ENCODE results near the gene MOK.

The MOK gene

DNA sequence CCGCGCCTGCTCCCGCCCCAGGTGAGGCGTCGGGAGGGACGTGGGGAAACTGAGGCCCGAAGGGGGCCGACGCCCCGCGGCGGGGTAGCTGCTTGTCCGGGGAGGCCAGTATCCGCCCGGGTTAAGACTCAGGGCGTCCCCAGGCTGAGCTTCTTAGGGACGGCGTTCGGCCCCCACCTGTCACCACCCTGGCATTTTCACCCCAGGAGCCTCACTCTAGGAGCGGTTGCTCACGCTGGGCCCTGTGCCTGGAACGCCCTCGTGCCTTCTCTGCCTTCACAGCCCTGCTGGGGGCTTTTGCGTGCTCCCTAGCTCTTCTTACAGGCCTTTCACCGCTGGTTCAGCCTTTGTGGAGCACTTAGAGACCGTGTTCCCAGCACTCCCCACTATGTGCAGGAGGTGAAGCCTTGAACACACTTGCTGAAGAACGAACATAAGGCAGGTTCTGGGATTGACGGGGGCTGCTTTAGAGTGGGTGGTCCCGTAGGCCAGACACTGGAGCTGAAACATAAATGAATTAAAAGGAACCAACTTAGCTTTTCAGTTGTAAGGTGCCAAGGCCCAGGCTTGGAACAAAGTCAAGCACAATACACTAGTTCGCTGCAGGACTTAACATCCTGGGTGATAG, 15.2 kb upstream of the MOK start:
- no peaks in the 10 kb centered on the region for H3K27me3 ChIP-seq (ENCODE audit: insufficient read depth, low read depth, severe bottlenecking)
- H3K4me3 ChIP-seq (ENCODE audit: low read depth, low read length): peak overlapping the region; percentile 77
- H3K27ac ChIP-seq: peak overlapping the region; percentile 80
- no peaks in the 10 kb centered on the region for H3K9me3 ChIP-seq (ENCODE audit: severe bottlenecking)
- TF ChIP-seq, protein P1, sequence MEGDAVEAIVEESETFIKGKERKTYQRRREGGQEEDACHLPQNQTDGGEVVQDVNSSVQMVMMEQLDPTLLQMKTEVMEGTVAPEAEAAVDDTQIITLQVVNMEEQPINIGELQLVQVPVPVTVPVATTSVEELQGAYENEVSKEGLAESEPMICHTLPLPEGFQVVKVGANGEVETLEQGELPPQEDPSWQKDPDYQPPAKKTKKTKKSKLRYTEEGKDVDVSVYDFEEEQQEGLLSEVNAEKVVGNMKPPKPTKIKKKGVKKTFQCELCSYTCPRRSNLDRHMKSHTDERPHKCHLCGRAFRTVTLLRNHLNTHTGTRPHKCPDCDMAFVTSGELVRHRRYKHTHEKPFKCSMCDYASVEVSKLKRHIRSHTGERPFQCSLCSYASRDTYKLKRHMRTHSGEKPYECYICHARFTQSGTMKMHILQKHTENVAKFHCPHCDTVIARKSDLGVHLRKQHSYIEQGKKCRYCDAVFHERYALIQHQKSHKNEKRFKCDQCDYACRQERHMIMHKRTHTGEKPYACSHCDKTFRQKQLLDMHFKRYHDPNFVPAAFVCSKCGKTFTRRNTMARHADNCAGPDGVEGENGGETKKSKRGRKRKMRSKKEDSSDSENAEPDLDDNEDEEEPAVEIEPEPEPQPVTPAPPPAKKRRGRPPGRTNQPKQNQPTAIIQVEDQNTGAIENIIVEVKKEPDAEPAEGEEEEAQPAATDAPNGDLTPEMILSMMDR (IDR thresholded peaks at IDR 0.05; ENCODE audit: low read depth, low read length): no peak
- peaks cover 7% of the 10 kb centered on the region for H3K36me3 ChIP-seq
- peak; percentile 28 for DNase-seq

DNA sequence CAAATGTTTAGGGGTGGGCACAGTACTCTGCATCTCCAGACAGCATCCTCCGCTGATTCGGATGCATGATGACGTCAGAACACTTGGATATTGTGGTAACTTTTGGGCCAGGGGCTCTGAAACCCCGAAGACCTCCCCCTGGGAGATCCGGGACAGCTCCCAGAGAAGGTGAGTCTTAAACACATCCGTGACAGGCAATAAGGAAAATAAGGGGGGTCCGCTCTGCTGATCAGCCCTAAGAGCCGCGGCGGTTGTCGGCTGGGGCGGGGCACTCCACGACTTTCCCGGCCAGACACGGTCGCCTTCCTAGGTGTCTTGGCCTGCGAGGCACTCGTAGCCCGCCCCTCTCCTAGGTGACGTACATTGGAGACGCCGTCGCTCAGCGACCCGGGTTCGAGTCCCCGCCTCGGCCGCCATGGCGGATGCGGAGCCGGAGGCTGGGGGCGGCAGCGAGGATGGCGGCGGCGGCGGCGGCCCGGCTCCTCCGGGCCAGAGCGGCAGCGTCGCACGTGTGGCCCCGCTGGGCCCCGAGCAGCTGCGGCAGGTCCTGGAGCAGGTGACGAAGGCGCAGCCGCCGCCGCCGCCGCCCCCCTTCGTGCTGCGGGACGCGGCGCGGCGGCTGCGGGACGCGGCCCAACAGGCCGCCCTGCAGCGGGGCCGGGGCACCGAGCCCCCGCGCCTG, 14.5 kb upstream of the MOK start, which contains the start of gene ZNF839:
ZNF839 (plus strand) TSS at position 396 of the 682 bp plus-strand sequence; CDS start at position 416, 20 bp downstream.
- Histone ChIP-seq H3K27me3 (ENCODE audit: insufficient read depth, low read depth, severe bottlenecking) (no peaks in the 10 kb centered on the region), H3K27ac (peak within 1 kb of the TSS; percentile 80), H3K4me3 (ENCODE audit: low read depth, low read length) (peak within 1 kb of the TSS; percentile 77), H3K36me3 (peaks cover 7% of the 10 kb centered on the region), H3K9me3 (ENCODE audit: severe bottlenecking) (no peaks in the 10 kb centered on the region)
- TF ChIP-seq, protein P1 (IDR thresholded peaks at IDR 0.05; ENCODE audit: low read depth, low read length): no peak
- DNase-seq: peak; percentile 94

DNA sequence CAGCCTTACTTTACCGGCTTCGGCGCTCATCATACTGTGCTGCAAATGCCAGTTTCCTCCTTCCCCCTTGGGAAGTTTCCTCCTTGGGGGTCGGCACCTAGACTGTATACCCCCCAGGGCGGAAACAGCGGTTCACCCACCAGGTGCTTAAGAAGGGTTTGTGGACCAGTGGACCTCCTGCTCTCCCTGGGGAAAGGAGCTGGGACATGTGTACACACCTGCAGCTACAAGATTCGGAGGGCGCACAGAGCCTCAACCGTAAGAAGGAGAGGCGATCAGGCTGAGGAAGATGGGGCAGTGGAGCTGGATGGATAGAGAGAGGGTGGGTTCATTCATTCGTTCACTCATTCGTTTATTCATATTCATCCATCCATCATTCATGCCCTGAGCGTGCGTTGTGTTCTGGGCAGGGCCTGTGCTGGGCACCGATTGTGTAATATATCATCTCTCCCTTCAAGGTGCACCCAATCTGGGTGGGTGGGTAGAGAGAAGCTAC, 13.9 kb upstream of the MOK start:
- H3K9me3 ChIP-seq (ENCODE audit: severe bottlenecking): no peaks in the 10 kb centered on the region
- peaks cover 7% of the 10 kb centered on the region for H3K36me3 ChIP-seq
- peak overlapping the region; percentile 77 for H3K4me3 ChIP-seq (ENCODE audit: low read depth, low read length)
- TF ChIP-seq, protein P1 (IDR thresholded peaks at IDR 0.05; ENCODE audit: low read depth, low read length): no peak
- no peak for DNase-seq
- peak overlapping the region; percentile 80 for H3K27ac ChIP-seq
- H3K27me3 ChIP-seq (ENCODE audit: insufficient read depth, low read depth, severe bottlenecking): no peaks in the 10 kb centered on the region

DNA sequence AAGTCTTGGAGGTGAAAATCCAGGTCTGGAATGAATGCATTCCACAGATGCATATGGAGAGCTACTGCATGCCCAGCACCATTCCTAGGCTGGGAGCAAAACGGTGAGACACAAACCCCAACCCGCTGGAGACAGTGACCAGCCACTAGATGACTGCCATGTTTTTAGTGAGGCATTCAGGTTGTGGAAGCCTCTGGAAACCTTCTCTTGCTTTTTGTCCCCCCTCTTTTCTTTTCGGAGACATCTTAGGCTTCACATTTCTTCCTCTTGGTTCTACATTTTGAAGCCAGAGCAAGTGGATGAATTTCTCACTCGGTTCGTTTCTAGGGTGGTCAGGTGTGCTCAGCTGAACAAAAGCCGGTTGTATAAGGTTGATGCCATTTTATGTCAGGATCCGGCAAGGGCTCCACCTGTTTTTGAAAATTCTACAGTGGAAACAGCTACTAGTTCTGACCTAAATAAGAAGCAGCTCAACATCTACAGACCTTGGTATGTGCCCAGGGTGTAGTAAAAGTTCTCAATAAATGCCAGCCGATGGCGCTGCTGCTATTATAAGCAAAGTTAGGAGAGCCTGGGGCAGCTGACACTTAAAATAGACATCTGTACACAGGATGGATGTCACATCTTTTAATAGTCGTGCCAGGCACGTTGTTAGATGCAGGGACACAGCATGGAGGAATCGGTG, 12.7 kb upstream of the MOK start:
- DNase-seq: peak; percentile 48
- H3K4me3 ChIP-seq (ENCODE audit: low read depth, low read length): peak overlapping the region; percentile 56
- H3K36me3 ChIP-seq: peaks cover 7% of the 10 kb centered on the region
- H3K27ac ChIP-seq: peak overlapping the region; percentile 76
- TF ChIP-seq, protein P1 (IDR thresholded peaks at IDR 0.05; ENCODE audit: low read depth, low read length): peak; percentile 13; the same call in 1 of the 2 replicates
- H3K27me3 ChIP-seq (ENCODE audit: insufficient read depth, low read depth, severe bottlenecking): no peaks in the 10 kb centered on the region
- no peaks in the 10 kb centered on the region for H3K9me3 ChIP-seq (ENCODE audit: severe bottlenecking)

DNA sequence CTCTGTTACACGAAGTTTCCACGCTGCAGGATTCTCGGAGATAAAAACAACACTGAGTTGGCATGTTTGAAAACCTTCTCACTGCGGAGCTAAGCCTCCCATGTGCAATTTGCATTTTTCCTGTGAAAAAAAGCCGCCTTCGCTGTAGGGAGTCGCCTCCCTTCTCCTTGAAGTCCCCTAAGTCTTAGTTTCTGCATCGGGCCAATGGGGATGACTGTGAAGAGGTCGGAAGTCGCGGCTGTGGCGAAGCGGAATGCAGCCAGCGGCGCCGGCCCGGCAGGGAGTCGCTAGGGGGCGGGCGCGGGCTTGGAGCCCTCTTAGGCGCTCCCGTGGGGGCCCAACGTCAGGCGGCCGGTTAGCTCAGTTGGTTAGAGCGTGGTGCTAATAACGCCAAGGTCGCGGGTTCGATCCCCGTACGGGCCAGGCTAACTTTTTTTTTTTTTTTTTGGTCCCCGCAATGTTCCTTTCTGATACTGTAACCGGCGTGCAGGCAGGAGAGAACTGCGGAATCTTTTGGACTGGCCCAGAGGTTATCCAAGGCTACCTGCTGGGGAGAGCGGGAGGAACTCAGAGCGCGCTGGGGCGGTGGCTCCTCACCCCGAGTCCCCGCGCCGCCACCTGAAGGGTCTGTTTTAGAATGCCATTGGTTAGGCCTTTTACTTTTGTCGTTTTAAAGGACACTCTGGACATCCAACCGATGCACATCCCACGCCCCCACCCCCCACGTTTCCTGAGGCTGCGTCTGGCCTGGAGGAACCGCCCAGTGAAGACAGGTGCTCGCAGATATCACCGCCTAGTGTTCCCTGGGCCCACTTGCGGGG, 12.0 kb upstream of the MOK start:
- no peaks in the 10 kb centered on the region for H3K9me3 ChIP-seq (ENCODE audit: severe bottlenecking)
- TF ChIP-seq, protein P1 (IDR thresholded peaks at IDR 0.05; ENCODE audit: low read depth, low read length): peak; percentile 75
- H3K36me3 ChIP-seq: no peaks in the 10 kb centered on the region; the same call in none of the 2 replicates
- peak; percentile 90 for DNase-seq
- peak overlapping the region; percentile 76 for H3K27ac ChIP-seq
- H3K27me3 ChIP-seq (ENCODE audit: insufficient read depth, low read depth, severe bottlenecking): no peaks in the 10 kb centered on the region
- peak overlapping the region; percentile 56 for H3K4me3 ChIP-seq (ENCODE audit: low read depth, low read length)
